DMS 273 (cell line): ENCODE data around the gene MPDZ.

Experiments
- DNase-seq: peaks from one replicate; lab custom pipeline; 2025; ENCODE audit not compliant: unreplicated experiment; lab: John Stamatoyannopoulos, UW

Gene MPDZ

DNA sequence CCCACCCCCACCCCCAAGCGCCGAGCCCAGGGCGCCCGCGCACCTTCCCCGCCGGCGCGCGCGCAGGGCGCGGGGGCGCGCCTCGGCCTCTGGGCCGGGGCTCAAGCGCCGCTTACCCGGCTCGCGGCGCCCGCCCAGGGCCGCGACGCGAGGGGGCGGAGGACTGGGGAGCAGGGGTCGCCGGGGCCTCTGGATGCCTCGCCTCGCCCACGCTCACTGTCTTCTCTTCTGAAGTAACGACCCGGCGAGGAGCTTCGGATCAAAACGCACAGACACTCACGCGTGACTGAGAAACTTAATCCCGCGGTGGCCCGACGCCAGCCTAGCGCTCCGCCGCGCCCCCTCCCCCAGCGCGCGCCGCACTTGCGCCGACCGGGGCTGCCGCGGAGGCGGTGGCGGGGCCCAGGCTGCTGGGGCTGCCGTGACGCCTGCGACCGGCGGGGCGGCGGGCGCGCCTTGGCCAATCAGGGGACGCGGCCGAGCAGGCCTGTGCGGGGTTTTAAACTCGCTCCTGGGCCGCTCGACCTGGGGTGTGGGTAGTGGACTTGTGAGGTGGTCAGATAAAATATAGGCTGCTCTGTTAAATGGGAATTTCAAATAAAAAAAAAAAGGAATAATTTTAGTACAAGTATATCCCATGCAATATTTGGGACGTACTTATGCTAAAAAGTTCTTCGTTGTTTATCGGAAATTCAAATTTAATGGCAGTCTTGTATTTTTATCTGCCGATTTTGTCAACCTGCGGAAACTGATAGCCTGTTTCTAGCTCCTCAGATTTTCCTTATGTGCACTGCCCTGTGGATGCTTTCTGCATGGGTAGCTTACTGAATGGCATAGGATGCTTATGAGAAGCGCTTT lies at the start of gene MPDZ:
Gene MPDZ, minus strand, starts transcription at position 409 of the 858 bp plus-strand sequence. CDS start 29,377 bp downstream, outside the sequence.
- peak; percentile 94 for DNase-seq

DNA sequence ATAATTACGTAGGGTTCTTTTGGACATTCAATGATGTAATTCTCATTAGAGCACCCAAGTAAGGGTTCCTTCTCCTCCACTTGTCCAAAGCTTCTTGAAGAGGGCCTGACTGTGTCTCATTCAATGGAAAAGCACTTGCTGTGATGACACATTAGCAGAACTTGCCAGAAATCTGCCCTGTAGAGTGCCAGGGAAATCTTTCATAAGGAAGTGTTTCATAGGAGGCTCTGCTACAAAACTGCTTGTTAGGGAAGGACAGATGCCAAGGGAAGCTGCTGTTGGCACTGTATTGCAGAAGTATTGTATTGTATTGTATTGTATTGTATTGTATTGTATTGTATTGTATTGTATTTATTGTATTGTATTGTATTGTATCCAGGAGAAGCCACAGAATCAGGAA lies 45.5 kb upstream of the MPDZ start:
- no peak for DNase-seq

GRCh38 chr9:13322828-13323550 lies 43.5 kb upstream of the MPDZ start:
- DNase-seq: no peak

DNA sequence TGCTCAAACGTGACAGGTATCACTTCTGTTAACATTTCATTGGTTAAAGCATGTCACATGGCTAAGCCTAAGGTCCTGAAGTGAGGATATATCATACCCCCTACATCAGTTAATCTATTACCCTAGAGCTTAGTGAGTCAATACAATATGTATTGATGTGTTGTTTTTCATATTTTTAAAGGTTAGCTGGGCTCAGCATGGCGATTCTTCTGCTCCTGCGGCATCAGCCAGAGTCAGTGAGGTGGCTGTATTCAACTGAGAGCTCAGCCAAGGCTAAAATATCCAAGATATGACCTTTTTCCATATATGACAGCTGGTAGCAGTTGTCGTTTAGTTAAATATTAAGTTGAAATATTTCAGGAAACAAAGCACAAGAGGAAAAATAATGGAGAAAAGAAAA lies 38.5 kb upstream of the MPDZ start:
- no peak for DNase-seq

GRCh38 chr9:13296972-13297371 lies 17.5 kb upstream of the MPDZ start:
- no peak for DNase-seq

GRCh38 chr9:13295556-13295955 lies 16.1 kb upstream of the MPDZ start:
- no peak for DNase-seq

GRCh38 chr9:13292782-13293181 lies 13.3 kb upstream of the MPDZ start:
- no peak for DNase-seq

DNA sequence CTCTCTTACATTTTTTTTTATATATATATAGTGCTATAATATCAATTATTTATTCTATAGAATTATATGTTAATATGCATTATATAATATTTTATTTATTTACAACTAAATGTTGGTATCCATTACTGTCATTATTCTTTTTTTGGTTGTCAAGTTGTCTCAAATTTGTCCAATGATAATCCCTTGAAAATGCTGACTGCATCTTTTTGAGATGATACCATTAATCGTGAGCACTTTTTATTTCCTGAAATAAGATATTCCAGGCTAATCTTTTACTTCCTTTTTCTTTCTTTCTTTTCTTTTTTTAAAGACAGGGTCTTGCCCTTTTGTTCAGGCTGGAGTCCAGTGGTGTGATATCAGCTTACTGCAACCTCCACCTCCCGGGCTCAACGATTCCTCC lies 12.7 kb upstream of the MPDZ start:
- DNase-seq: no peak

GRCh38 chr9:13291718-13292117 lies 12.2 kb upstream of the MPDZ start:
- DNase-seq: no peak

GRCh38 chr9:13284011-13284410 lies 4.5 kb upstream of the MPDZ start:
- no peak for DNase-seq

DNA sequence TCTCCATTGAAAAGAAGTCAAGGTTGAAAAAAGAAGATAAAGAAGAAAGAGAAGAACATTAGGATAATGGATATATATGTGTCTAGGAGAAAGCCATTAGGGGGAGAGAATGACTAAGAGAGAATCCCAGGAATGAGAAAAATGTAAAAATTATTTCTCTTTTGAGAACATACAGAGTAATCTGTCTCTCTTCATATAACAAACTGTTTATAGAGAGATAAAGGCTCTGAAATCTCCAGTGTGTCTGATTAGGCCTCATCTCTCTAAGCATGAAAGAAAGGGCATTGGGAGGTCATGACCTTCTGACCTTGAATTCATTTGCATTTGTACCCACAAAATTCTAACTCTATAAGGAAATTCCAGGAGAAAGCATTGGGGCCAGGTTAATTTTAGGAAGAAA lies 3.5 kb upstream of the MPDZ start:
- no peak for DNase-seq

GRCh38 chr9:13281356-13282016 lies 2.0 kb upstream of the MPDZ start:
- no peak for DNase-seq

GRCh38 chr9:13278368-13279246 lies 885 bp downstream of the MPDZ start:
- DNase-seq: peak; percentile 83

- DNase-seq: peak; percentile 73
Measured at GRCh38 chr9:13278023-13278367, 1.5 kb downstream of the MPDZ start.

- DNase-seq: peak; percentile 39
Measured at GRCh38 chr9:13274886-13275641, 4.4 kb downstream of the MPDZ start.

DNA sequence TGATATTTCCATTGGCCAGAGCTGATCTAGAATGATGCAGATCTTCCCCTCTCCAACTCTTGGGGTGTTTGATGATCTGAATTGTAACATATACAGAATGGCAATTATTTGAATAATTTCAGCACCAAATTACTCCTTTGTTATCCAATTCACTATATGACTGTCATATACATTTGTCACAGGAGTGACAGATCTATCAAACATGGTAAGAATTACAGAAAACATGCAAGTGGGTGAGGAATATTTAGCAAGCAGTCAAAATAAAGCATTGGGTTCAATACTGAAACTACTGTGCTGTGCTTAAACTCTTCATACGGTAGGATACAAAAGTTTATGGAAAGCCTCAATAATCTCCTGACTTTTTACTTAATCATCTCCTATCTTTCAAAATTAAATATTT lies 8.8 kb downstream of the MPDZ start:
- no peak for DNase-seq

DNA sequence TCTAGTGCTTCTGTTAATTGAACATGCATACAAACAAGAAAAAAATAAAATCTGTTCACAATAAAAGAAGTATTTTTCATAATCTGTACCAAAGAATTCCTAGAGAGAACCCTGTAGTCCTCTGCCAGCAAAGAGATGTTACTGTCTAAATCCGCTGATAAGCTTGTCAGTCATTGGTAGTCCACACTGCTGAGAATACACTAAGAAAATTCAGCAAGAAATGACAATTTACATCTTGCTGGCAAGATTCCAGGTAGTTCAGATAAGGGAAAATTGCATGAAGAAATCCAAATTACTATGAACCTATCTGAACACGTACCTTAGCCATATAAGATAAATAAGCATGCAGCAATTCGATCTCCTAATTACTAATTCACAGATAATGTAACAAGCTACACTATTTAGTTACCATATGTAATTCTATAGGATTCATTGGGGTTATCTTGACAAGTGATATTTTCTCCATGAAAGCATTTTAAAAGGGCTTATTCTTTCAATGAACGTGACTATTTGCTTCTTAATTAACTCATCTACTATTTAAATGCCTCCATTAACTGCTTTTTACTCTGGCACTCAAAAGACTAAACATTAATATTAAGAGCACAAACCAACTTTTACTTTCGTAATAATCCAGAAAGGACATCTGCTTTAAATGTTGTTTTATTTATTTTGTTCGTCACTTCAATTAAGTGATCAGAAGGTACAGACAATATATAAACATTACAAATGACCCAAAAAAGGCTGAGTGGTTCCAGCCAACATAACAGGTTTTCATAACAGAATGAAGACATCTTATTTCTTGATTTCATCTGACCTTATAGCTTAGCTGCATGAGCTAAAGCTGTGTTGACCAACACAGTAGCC lies 9.7 kb downstream of the MPDZ start:
- peak; percentile 33 for DNase-seq

GRCh38 chr9:13268469-13268868 lies 11.0 kb downstream of the MPDZ start:
- no peak for DNase-seq

GRCh38 chr9:13267743-13268142 lies 11.7 kb downstream of the MPDZ start:
- DNase-seq: peak; percentile 34
